Measurements from ENCODE around the gene LILRA6.
"Not testable (repeated sequence)": the region's sequence is repeated elsewhere in the genome, so short reads cannot be mapped to it uniquely, and the experiment has no call there.

Gene LILRA6

GRCh38 chr19:54214734-54215133, 27.9 kb downstream of the LILRA6 start:
- not testable (repeated sequence) for H3K9me3 ChIP-seq (ENCODE audit: insufficient read depth, low read depth, low read length); H3K4me2 ChIP-seq (ENCODE audit: low read length); H3K27ac ChIP-seq (ENCODE audit: low read depth, low read length); H3K9ac ChIP-seq (ENCODE audit: low read length); H3K79me2 ChIP-seq (ENCODE audit: control insufficient read depth, insufficient read depth, low read length, poor library complexity); H3K79me1 ChIP-seq (ENCODE audit: low read length); H3K23ac ChIP-seq (ENCODE audit: low read length); H4K12ac ChIP-seq (ENCODE audit: low read depth, low read length); H2BK5ac ChIP-seq (ENCODE audit: low read depth, low read length, poor library complexity); H2BK120ac ChIP-seq (ENCODE audit: insufficient read depth, low read length, poor library complexity); H2AFZ ChIP-seq (ENCODE audit: insufficient read depth, low read length, poor library complexity); H3K4me3 ChIP-seq (ENCODE audit: low read depth, low read length); H4K91ac ChIP-seq (ENCODE audit: low read depth, low read length); H3K4ac ChIP-seq (ENCODE audit: low read depth, low read length); DNase-seq; H2BK12ac ChIP-seq (ENCODE audit: low read length); H3K14ac ChIP-seq (ENCODE audit: low read length); H2AK5ac ChIP-seq (ENCODE audit: low read length); H4K8ac ChIP-seq (ENCODE audit: low read depth, low read length); H3K18ac ChIP-seq (ENCODE audit: low read length); H3K27me3 ChIP-seq (ENCODE audit: insufficient read depth, low read length)
- peaks cover 8 to 19% of the 10 kb centered on the region in 2 experiments for H3K36me3 ChIP-seq (ENCODE audit: control insufficient read depth in 1 of 2, insufficient read depth in 2 of 2, low read length in 2 of 2)
- H3K4me1 ChIP-seq (ENCODE audit: control insufficient read depth in 1 of 2, insufficient read depth in 2 of 2, low read length in 2 of 2), result peaks cover 11 to 13% of the 10 kb centered on the region in 2 experiments
- WGBS (ENCODE audit: extremely low coverage, insufficient coverage, insufficient read length), result no CpG with 5 or more reads among the region's 19 CpGs

- H3K4me2 ChIP-seq (ENCODE audit: low read length); H3K79me1 ChIP-seq (ENCODE audit: low read length); H2AK5ac ChIP-seq (ENCODE audit: low read length); H3K14ac ChIP-seq (ENCODE audit: low read length); H4K91ac ChIP-seq (ENCODE audit: low read depth, low read length); H3K27me3 ChIP-seq (ENCODE audit: insufficient read depth, low read length); H3K9me3 ChIP-seq (ENCODE audit: insufficient read depth, low read depth, low read length); H3K27ac ChIP-seq (ENCODE audit: low read depth, low read length); DNase-seq; H2BK12ac ChIP-seq (ENCODE audit: low read length); H3K79me2 ChIP-seq (ENCODE audit: control insufficient read depth, insufficient read depth, low read length, poor library complexity); H2AFZ ChIP-seq (ENCODE audit: insufficient read depth, low read length, poor library complexity); H3K4ac ChIP-seq (ENCODE audit: low read depth, low read length); H3K9ac ChIP-seq (ENCODE audit: low read length); H4K8ac ChIP-seq (ENCODE audit: low read depth, low read length); H3K4me3 ChIP-seq (ENCODE audit: low read depth, low read length); H2BK120ac ChIP-seq (ENCODE audit: insufficient read depth, low read length, poor library complexity); H4K12ac ChIP-seq (ENCODE audit: low read depth, low read length); H3K23ac ChIP-seq (ENCODE audit: low read length); H3K18ac ChIP-seq (ENCODE audit: low read length); H2BK5ac ChIP-seq (ENCODE audit: low read depth, low read length, poor library complexity): not testable (repeated sequence)
- no CpG with 5 or more reads among the region's 5 CpGs for WGBS (ENCODE audit: extremely low coverage, insufficient coverage, insufficient read length)
- Histone ChIP-seq H3K36me3 (ENCODE audit: control insufficient read depth in 1 of 2, insufficient read depth in 2 of 2, low read length in 2 of 2) (peaks cover 5 to 20% of the 10 kb centered on the region in 2 experiments), H3K4me1 (ENCODE audit: control insufficient read depth in 1 of 2, insufficient read depth in 2 of 2, low read length in 2 of 2) (peaks cover 14 to 16% of the 10 kb centered on the region in 2 experiments)
Measured at GRCh38 chr19:54214217-54214616, 28.4 kb downstream of the LILRA6 start.

GRCh38 chr19:54211235-54211634, 31.4 kb downstream of the LILRA6 start:
- Histone ChIP-seq H4K91ac (ENCODE audit: low read depth, low read length) (no peak overlapping the region), H3K27me3 (ENCODE audit: insufficient read depth, low read length) (no peaks in the 10 kb centered on the region), H3K79me2 (ENCODE audit: control insufficient read depth, insufficient read depth, low read length, poor library complexity) (no peaks in the 10 kb centered on the region), H3K9ac (ENCODE audit: low read length) (no peak overlapping the region), H3K36me3 (ENCODE audit: control insufficient read depth in 1 of 2, insufficient read depth in 2 of 2, low read length in 2 of 2) (peaks cover 29 to 44% of the 10 kb centered on the region in 2 experiments), H2AK5ac (ENCODE audit: low read length) (no peak overlapping the region), H3K9me3 (ENCODE audit: insufficient read depth, low read depth, low read length) (no peaks in the 10 kb centered on the region), H4K12ac (ENCODE audit: low read depth, low read length) (no peak overlapping the region), H3K23ac (ENCODE audit: low read length) (no peak overlapping the region), H3K4me1 (ENCODE audit: control insufficient read depth in 1 of 2, insufficient read depth in 2 of 2, low read length in 2 of 2) (peaks cover 13 to 19% of the 10 kb centered on the region in 2 experiments), H3K4me3 (ENCODE audit: low read depth, low read length) (no peak overlapping the region), H2BK120ac (ENCODE audit: insufficient read depth, low read length, poor library complexity) (no peak overlapping the region), H2BK12ac (ENCODE audit: low read length) (no peak overlapping the region), H3K18ac (ENCODE audit: low read length) (no peak overlapping the region), H3K4me2 (ENCODE audit: low read length) (no peak overlapping the region), H3K79me1 (ENCODE audit: low read length) (no peaks in the 10 kb centered on the region), H3K14ac (ENCODE audit: low read length) (no peak overlapping the region), H2BK5ac (ENCODE audit: low read depth, low read length, poor library complexity) (no peak overlapping the region), H4K8ac (ENCODE audit: low read depth, low read length) (no peak overlapping the region), H3K4ac (ENCODE audit: low read depth, low read length) (no peak overlapping the region), H3K27ac (ENCODE audit: low read depth, low read length) (no peak overlapping the region), H2AFZ (ENCODE audit: insufficient read depth, low read length, poor library complexity) (no peak overlapping the region)
- DNase-seq, result no peak
- no CpG with 5 or more reads among the region's 12 CpGs for WGBS (ENCODE audit: extremely low coverage, insufficient coverage, insufficient read length)

- no peaks in the 10 kb centered on the region for H3K9me3 ChIP-seq (ENCODE audit: insufficient read depth, low read depth, low read length)
- H2BK120ac ChIP-seq (ENCODE audit: insufficient read depth, low read length, poor library complexity), result no peak overlapping the region
- H3K27ac ChIP-seq (ENCODE audit: low read depth, low read length), result no peak overlapping the region
- no peaks in the 10 kb centered on the region for H3K27me3 ChIP-seq (ENCODE audit: insufficient read depth, low read length)
- WGBS (ENCODE audit: extremely low coverage, insufficient coverage, insufficient read length), result no CpG with 5 or more reads among the region's 10 CpGs
- H2BK12ac ChIP-seq (ENCODE audit: low read length), result no peak overlapping the region
- no peak overlapping the region for H3K18ac ChIP-seq (ENCODE audit: low read length)
- H3K4ac ChIP-seq (ENCODE audit: low read depth, low read length), result no peak overlapping the region
- peak; percentile 49 to 61 for DNase-seq
- no peak overlapping the region for H3K4me3 ChIP-seq (ENCODE audit: low read depth, low read length)
- H4K8ac ChIP-seq (ENCODE audit: low read depth, low read length), result no peak overlapping the region
- H3K14ac ChIP-seq (ENCODE audit: low read length), result no peak overlapping the region
- no peak overlapping the region for H2AFZ ChIP-seq (ENCODE audit: insufficient read depth, low read length, poor library complexity)
- H3K79me1 ChIP-seq (ENCODE audit: low read length), result no peaks in the 10 kb centered on the region
- H2BK5ac ChIP-seq (ENCODE audit: low read depth, low read length, poor library complexity), result no peak overlapping the region
- peaks cover 13 to 19% of the 10 kb centered on the region in 2 experiments for H3K4me1 ChIP-seq (ENCODE audit: control insufficient read depth in 1 of 2, insufficient read depth in 2 of 2, low read length in 2 of 2)
- H4K91ac ChIP-seq (ENCODE audit: low read depth, low read length), result no peak overlapping the region
- no peak overlapping the region for H4K12ac ChIP-seq (ENCODE audit: low read depth, low read length)
- no peak overlapping the region for H3K4me2 ChIP-seq (ENCODE audit: low read length)
- H3K36me3 ChIP-seq (ENCODE audit: control insufficient read depth in 1 of 2, insufficient read depth in 2 of 2, low read length in 2 of 2), result peaks cover 38 to 55% of the 10 kb centered on the region in 2 experiments
- no peaks in the 10 kb centered on the region for H3K79me2 ChIP-seq (ENCODE audit: control insufficient read depth, insufficient read depth, low read length, poor library complexity)
- H2AK5ac ChIP-seq (ENCODE audit: low read length), result no peak overlapping the region
- no peak overlapping the region for H3K23ac ChIP-seq (ENCODE audit: low read length)
- no peak overlapping the region for H3K9ac ChIP-seq (ENCODE audit: low read length)
Measured at GRCh38 chr19:54209811-54210494, 32.6 kb downstream of the LILRA6 start.
